ENCODE measurements around the gene ECE1.

ECE1 gene

GRCh38 chr1:21259316-21260076 is 30.8 kb downstream of the ECE1 start:
- no peak overlapping the region for H3K4me3 ChIP-seq (ENCODE audit: low read depth, low read length)
- no peaks in the 10 kb centered on the region for H3K9me3 ChIP-seq (ENCODE audit: severe bottlenecking)
- peaks cover 20% of the 10 kb centered on the region for H3K36me3 ChIP-seq
- DNase-seq = no peak
- no peak for TF ChIP-seq CTCF (IDR thresholded peaks at IDR 0.05; ENCODE audit: low read depth, low read length)
- H3K27ac ChIP-seq = no peak overlapping the region
- H3K27me3 ChIP-seq (ENCODE audit: insufficient read depth, low read depth, severe bottlenecking) = no peaks in the 10 kb centered on the region

- TF ChIP-seq CTCF (IDR thresholded peaks at IDR 0.05; ENCODE audit: low read depth, low read length) = no peak
- DNase-seq = no peak
- Histone ChIP-seq H3K4me3 (ENCODE audit: low read depth, low read length) (no peak overlapping the region), H3K27me3 (ENCODE audit: insufficient read depth, low read depth, severe bottlenecking) (no peaks in the 10 kb centered on the region), H3K27ac (no peak overlapping the region), H3K36me3 (peaks cover 20% of the 10 kb centered on the region), H3K9me3 (ENCODE audit: severe bottlenecking) (no peaks in the 10 kb centered on the region)
Observed at GRCh38 chr1:21258331-21259134, 31.7 kb downstream of the ECE1 start.

GRCh38 chr1:21257431-21258135 is 32.7 kb downstream of the ECE1 start:
- no peaks in the 10 kb centered on the region for H3K27me3 ChIP-seq (ENCODE audit: insufficient read depth, low read depth, severe bottlenecking)
- H3K27ac ChIP-seq = no peak overlapping the region
- DNase-seq = no peak
- peaks cover 22% of the 10 kb centered on the region for H3K36me3 ChIP-seq
- H3K9me3 ChIP-seq (ENCODE audit: severe bottlenecking) = no peaks in the 10 kb centered on the region
- TF ChIP-seq CTCF (IDR thresholded peaks at IDR 0.05; ENCODE audit: low read depth, low read length) = no peak
- no peak overlapping the region for H3K4me3 ChIP-seq (ENCODE audit: low read depth, low read length)

GRCh38 chr1:21256776-21257175 is 33.5 kb downstream of the ECE1 start:
- Histone ChIP-seq H3K36me3 (peaks cover 30% of the 10 kb centered on the region), H3K27ac (no peak overlapping the region)
- no peak for TF ChIP-seq CTCF (IDR thresholded peaks at IDR 0.05; ENCODE audit: low read depth, low read length)

GRCh38 chr1:21255943-21256320 is 34.3 kb downstream of the ECE1 start:
- no peak for DNase-seq
- Histone ChIP-seq H3K36me3 (peaks cover 35% of the 10 kb centered on the region), H3K27ac (no peak overlapping the region; the same call in 1 of the 2 replicates), H3K4me3 (ENCODE audit: low read depth, low read length) (no peak overlapping the region), H3K27me3 (ENCODE audit: insufficient read depth, low read depth, severe bottlenecking) (no peaks in the 10 kb centered on the region), H3K9me3 (ENCODE audit: severe bottlenecking) (no peaks in the 10 kb centered on the region)
- TF ChIP-seq CTCF (IDR thresholded peaks at IDR 0.05; ENCODE audit: low read depth, low read length) = no peak

More at GRCh38 chr1:21256776-21257175, 33.5 kb downstream of the ECE1 start:
- Histone ChIP-seq H3K9me3 (ENCODE audit: severe bottlenecking) (no peaks in the 10 kb centered on the region), H3K4me3 (ENCODE audit: low read depth, low read length) (no peak overlapping the region), H3K27me3 (ENCODE audit: insufficient read depth, low read depth, severe bottlenecking) (no peaks in the 10 kb centered on the region)
- no peak for DNase-seq

Data from WERI-Rb-1 (cell line).